Calu3 (cell line): ENCODE measurements around the gene NKX3-2. TPM values are rescaled to one million over a fixed set of nuclear protein-coding genes. Genes with fewer than 3 reads are reported as not detected.

ENCODE experiments used
- BruUV-seq: library from RNA; stranded (reverse); fragments of 400-500 nt; replicated peaks from 2 replicates; lab custom pipeline; 2021; lab: Mats Ljungman, UMichigan
- CTCF ChIA-PET: fragments of 300-600 bp; sonication (Branson Sonifier 250); formaldehyde crosslinking; loops from one replicate; lab custom pipeline; 2022; ENCODE audit warnings: antibody characterized with exemption; lab: Charles Lee
- DNase-seq: peaks from one replicate; pipeline ENCODE4 v3.0.0; 2022
- H3K27ac Mint-ChIP-seq: one replicate; pipeline ENCODE4 v1.8.0; 2022; ENCODE audit warnings: mixed read lengths; ENCODE audit not compliant: unreplicated experiment
- H3K27me3 Mint-ChIP-seq: one replicate; pipeline ENCODE4 v1.8.0; 2022; ENCODE audit warnings: mixed read lengths; ENCODE audit not compliant: unreplicated experiment
- H3K36me3 Mint-ChIP-seq: one replicate; pipeline ENCODE4 v1.8.0; 2022; ENCODE audit warnings: mild to moderate bottlenecking, moderate library complexity, mixed read lengths; ENCODE audit not compliant: insufficient read depth, unreplicated experiment
- H3K4me1 Mint-ChIP-seq: one replicate; pipeline ENCODE4 v1.8.0; 2022; ENCODE audit warnings: mild to moderate bottlenecking, low read depth, mixed read lengths; ENCODE audit not compliant: unreplicated experiment
- H3K4me3 Mint-ChIP-seq: one replicate; pipeline ENCODE4 v1.8.0; 2022; ENCODE audit warnings: mild to moderate bottlenecking, low read depth, moderate library complexity, mixed read lengths; ENCODE audit not compliant: unreplicated experiment
- H3K9me3 Mint-ChIP-seq: one replicate; pipeline ENCODE4 v1.8.0; 2022; ENCODE audit warnings: low read depth, mixed read lengths; ENCODE audit not compliant: unreplicated experiment
- CTCF ChIP-seq: fragments of 200-600 bp; IDR thresholded peaks from one replicate; pipeline ENCODE4 v1.8.0; 2022; ENCODE audit warnings: antibody characterized with exemption; ENCODE audit not compliant: unreplicated experiment
- intact Hi-C: fragments of 100-400 bp; cut with micrococcal nuclease; formaldehyde crosslinking; loops from one replicate; pipeline ENCODE4 v1.10.0; 2022; ENCODE audit not compliant: unreplicated experiment
- total RNA-seq: library from RNA; stranded (reverse); gene quantifications from 2 replicates; pipeline ENCODE4 v1.2.3, GENCODE V29; 2022

The NKX3-2 gene
- total RNA-seq, 1 experiment from 2014 or later: not detected

GRCh38 chr4:13539047-13539618, 5.2 kb downstream of the NKX3-2 start:
- TF ChIP-seq CTCF: no peak
- no peak overlapping the region for H3K27ac Mint-ChIP-seq
- intact Hi-C loops: no loop called here
- peaks cover 24% of the 10 kb centered on the region for H3K27me3 Mint-ChIP-seq
- H3K36me3 Mint-ChIP-seq: peaks cover under 1% of the 10 kb centered on the region
- DNase-seq: no peak
- no peak overlapping the region for H3K4me3 Mint-ChIP-seq
- H3K4me1 Mint-ChIP-seq: no peaks in the 10 kb centered on the region
- no peaks in the 10 kb centered on the region for H3K9me3 Mint-ChIP-seq
- BruUV-seq: no TSS peak
- CTCF ChIA-PET: interaction anchor here (0.7 kb wide), 1 partner anchor 20 kb away, joined by 3 read pairs; no protein-coding TSS in a partner anchor

GRCh38 chr4:13538427-13538973, 5.8 kb downstream of the NKX3-2 start:
- BruUV-seq: no TSS peak
- H3K4me3 Mint-ChIP-seq: no peak overlapping the region

GRCh38 chr4:13537832-13538177, 6.5 kb downstream of the NKX3-2 start:
- TF ChIP-seq CTCF: no peak
- CTCF ChIA-PET: no interaction called here
- BruUV-seq: no TSS peak
- H3K4me3 Mint-ChIP-seq: no peak overlapping the region
- no peaks in the 10 kb centered on the region for H3K9me3 Mint-ChIP-seq
- H3K4me1 Mint-ChIP-seq: no peaks in the 10 kb centered on the region
- no peak for DNase-seq
- H3K27me3 Mint-ChIP-seq: peaks cover 30% of the 10 kb centered on the region
- H3K27ac Mint-ChIP-seq: no peak overlapping the region
- no peaks in the 10 kb centered on the region for H3K36me3 Mint-ChIP-seq
- intact Hi-C loops: no loop called here

More at GRCh38 chr4:13538427-13538973, 5.8 kb downstream of the NKX3-2 start:
- Mint-ChIP-seq H3K36me3 (no peaks in the 10 kb centered on the region), H3K9me3 (no peaks in the 10 kb centered on the region), H3K27ac (no peak overlapping the region), H3K27me3 (peaks cover 30% of the 10 kb centered on the region), H3K4me1 (no peaks in the 10 kb centered on the region)
- no peak for TF ChIP-seq CTCF
- CTCF ChIA-PET: interaction anchor here (0.7 kb wide), 1 partner anchor 19 kb away, joined by 3 read pairs; no protein-coding TSS in a partner anchor
- DNase-seq: no peak
- intact Hi-C loops: no loop called here

- Mint-ChIP-seq H3K36me3 (no peaks in the 10 kb centered on the region), H3K27ac (no peak overlapping the region), H3K4me3 (no peak overlapping the region), H3K4me1 (no peaks in the 10 kb centered on the region), H3K9me3 (no peaks in the 10 kb centered on the region), H3K27me3 (peaks cover 30% of the 10 kb centered on the region)
- DNase-seq: no peak
- no peak for TF ChIP-seq CTCF
- CTCF ChIA-PET: no interaction called here
- intact Hi-C loops: no loop called here
- no TSS peak for BruUV-seq
These were observed 7.1 kb downstream of the NKX3-2 start for GRCh38 chr4:13537011-13537831.
